K562 (cell line): Measurements from ENCODE around the gene CLIC1. TPM values are rescaled to one million over a fixed set of nuclear protein-coding genes. Genes with fewer than 3 reads are reported as not detected.

Experiments
- BMI1 ChIP-seq: fragments of 150-350 bp; IDR thresholded peaks from 2 replicates; pipeline ENCODE4 v1.6.1; 2014; ENCODE audit warnings: low read length
- BRD4 ChIP-seq: fragments of 200-600 bp; sonication (generic); IDR thresholded peaks from 2 replicates; pipeline ENCODE4 v1.6.1; 2017; ENCODE audit warnings: inconsistent platforms
- CC2D1A ChIP-seq: fragments of 450-650 bp; IDR thresholded peaks from 2 replicates; pipeline ENCODE4 v1.6.1; 2017; ENCODE audit warnings: mild to moderate bottlenecking
- CEBPB ChIP-seq: fragments of 450-650 bp; IDR thresholded peaks from 2 replicates; pipeline ENCODE4 v1.6.1; 2016; ENCODE audit warnings: missing genetic modification characterization, missing compliant biosample characterization
- CHD4 ChIP-seq: fragments of 200-600 bp; sonication (generic); IDR thresholded peaks from 3 replicates; pipeline ENCODE4 v1.6.1; 2012; ENCODE audit warnings: low read depth, mild to moderate bottlenecking, mixed read lengths, low read length, inconsistent platforms; ENCODE audit not compliant: insufficient read depth, insufficient replicate concordance, poor library complexity, severe bottlenecking
- CTBP1 ChIP-seq: fragments of 450-650 bp; IDR thresholded peaks from 2 replicates; pipeline ENCODE4 v1.6.1; 2016; ENCODE audit warnings: borderline replicate concordance
- CTCFL ChIP-seq: IDR thresholded peaks from 2 replicates; pipeline ENCODE4 v1.6.1; 2011; ENCODE audit warnings: borderline replicate concordance, low read depth, mild to moderate bottlenecking, moderate library complexity, low read length; ENCODE audit not compliant: insufficient read depth, poor library complexity, severe bottlenecking
- ETS1 ChIP-seq: conservative IDR thresholded peaks from 2 replicates; pipeline ENCODE4 v1.6.1; 2011; ENCODE audit warnings: low read depth, mild to moderate bottlenecking, low read length; ENCODE audit not compliant: control insufficient read depth
- ETV6 ChIP-seq, 3 experiments: fragments of 150-350 bp in 1 of 3; sonication (generic) in 1 of 3; formaldehyde crosslinking in 1 of 3; IDR thresholded peaks; 2 replicates each; pipeline versions ENCODE4 v1.6.1 to v1.8.0; 2014 to 2022; ENCODE audit warnings: borderline replicate concordance in 2 of 3, low read depth in 2 of 3, antibody characterized with exemption in 1 of 3, low read length in 1 of 3, mild to moderate bottlenecking in 1 of 3, missing genetic modification reagents in 1 of 3
- KLF1 ChIP-seq: fragments of 450-650 bp; IDR thresholded peaks from 2 replicates; pipeline ENCODE4 v1.6.1; 2016; ENCODE audit warnings: missing genetic modification characterization, missing compliant biosample characterization
- MAFG ChIP-seq: fragments of 450-650 bp; conservative IDR thresholded peaks from 2 replicates; pipeline ENCODE4 v1.6.1; 2016; ENCODE audit warnings: missing genetic modification characterization, missing compliant biosample characterization
- PTRF ChIP-seq: fragments of 450-650 bp; IDR thresholded peaks from 2 replicates; pipeline ENCODE4 v1.6.1; 2016; ENCODE audit warnings: mild to moderate bottlenecking, missing genetic modification characterization, missing compliant biosample characterization
- RFX5 ChIP-seq: IDR thresholded peaks from 2 replicates; pipeline ENCODE4 v1.6.1; 2011; ENCODE audit warnings: low read depth, mild to moderate bottlenecking, improper control_type of control experiment, low read length
- SAFB2 ChIP-seq: fragments of 200-400 bp; formaldehyde crosslinking; IDR thresholded peaks from 2 replicates; pipeline ENCODE4 v1.6.1; 2018; ENCODE audit warnings: borderline replicate concordance, low read length, low read depth, moderate library complexity; ENCODE audit not compliant: severe bottlenecking
- SOX6 ChIP-seq: fragments of 450-650 bp; IDR thresholded peaks from 2 replicates; pipeline ENCODE4 v1.6.1; 2014; ENCODE audit warnings: mild to moderate bottlenecking
- SREBF2 ChIP-seq: sonication (generic); formaldehyde crosslinking; IDR thresholded peaks from 2 replicates; pipeline ENCODE4 v1.4.0; 2020; ENCODE audit warnings: mild to moderate bottlenecking, missing genetic modification reagents
- ZNF134 ChIP-seq: fragments of 250-450 bp; sonication (Bioruptor Pico); conservative IDR thresholded peaks from 2 replicates; pipeline ENCODE4 v1.4.0; 2020
- polyA plus RNA-seq, 8 experiments: library from polyadenylated mRNA; depleted of rRNA in 4 of 8; stranded (reverse) in 5 of 8; unstranded in 3 of 8; fragments of >200 nt; fragmentation: Nextera tagmentation in 2 of 8; fragmentation: Illumina TruSeq in 1 of 8; extraction: Ambion mirVana in 2 of 8; extraction: Trizol in 1 of 8; gene quantifications; 2 replicates each; pipeline versions ENCODE4 v1.2.1 to v1.2.3, GENCODE V29; 2011 to 2014; ENCODE audit warnings: inconsistent platforms in 1 of 8, missing spikeins in 1 of 8
- total RNA-seq, 7 experiments: library from RNA; depleted of rRNA in 6 of 7; stranded (reverse); fragments of >200 nt in 6 of 7; fragmentation: Illumina TruSeq in 2 of 7; extraction: Trizol in 2 of 7; gene quantifications; 2 replicates each; pipeline versions ENCODE4 v1.2.1 to v1.2.3, GENCODE V29; 2011 to 2021; ENCODE audit warnings: low replicate concordance in 1 of 7
- TF ChIP-seq, protein P1 (sequence below): fragments of 250-450 bp; sonication (Bioruptor Pico); IDR thresholded peaks from 2 replicates; pipeline ENCODE4 v1.8.0; 2022; ENCODE audit warnings: moderate library complexity, mild to moderate bottlenecking, inconsistent platforms
- TF ChIP-seq, protein P2 (sequence below): fragments of 250-450 bp; sonication (Bioruptor Pico); IDR thresholded peaks from 2 replicates; pipeline ENCODE4 v1.6.1; 2021; ENCODE audit warnings: mild to moderate bottlenecking
- TF ChIP-seq, protein P3 (sequence below): fragments of 250-450 bp; sonication (Bioruptor Pico); IDR thresholded peaks from 2 replicates; pipeline ENCODE4 v1.5.0; 2021
- TF ChIP-seq, protein P4 (sequence below): fragments of 450-650 bp; formaldehyde crosslinking; IDR thresholded peaks from 2 replicates; pipeline ENCODE4 v1.4.0; 2022; ENCODE audit warnings: missing genetic modification characterization

The CLIC1 gene
- total and polyA plus RNA-seq, 9 of the 15 experiments (the other 6 are each of a cell fraction or from before 2014, with no cell fraction given) = 1,267 to 2,419 (median 1,808) TPM

DNA sequence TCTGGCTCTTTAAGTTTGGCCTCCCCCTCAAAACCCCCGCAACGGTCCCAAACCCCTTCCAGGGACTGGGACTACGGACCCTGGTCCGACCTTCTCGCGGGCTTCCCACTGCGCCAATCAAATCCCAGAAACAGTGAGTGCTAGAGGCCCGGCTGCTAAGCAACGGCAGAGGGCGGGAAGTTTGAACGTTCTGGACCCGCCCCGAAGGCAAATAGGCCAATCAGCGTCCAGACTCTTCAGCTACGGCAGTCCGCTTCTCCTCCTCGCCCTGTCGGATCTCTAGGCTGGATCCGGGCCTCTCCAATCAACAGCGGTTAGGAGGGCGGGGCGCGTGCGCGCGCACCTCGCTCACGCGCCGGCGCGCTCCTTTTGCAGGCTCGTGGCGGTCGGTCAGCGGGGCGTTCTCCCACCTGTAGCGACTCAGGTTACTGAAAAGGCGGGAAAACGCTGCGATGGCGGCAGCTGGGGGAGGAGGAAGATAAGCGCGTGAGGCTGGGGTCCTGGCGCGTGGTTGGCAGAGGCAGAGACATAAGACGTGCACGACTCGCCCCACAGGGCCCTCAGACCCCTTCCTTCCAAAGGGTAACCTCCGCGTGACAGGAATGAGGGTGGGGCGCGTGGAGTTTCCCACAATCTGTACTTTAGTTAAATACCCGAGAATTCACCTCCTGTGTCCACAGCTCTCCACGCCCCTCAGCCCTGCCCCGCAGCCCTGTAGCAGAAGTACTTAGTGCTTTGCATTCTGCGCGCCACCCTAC, 3.5 kb upstream of the CLIC1 start, which contains the start of gene MSH5 (continued):
- TF ChIP-seq, protein P1, sequence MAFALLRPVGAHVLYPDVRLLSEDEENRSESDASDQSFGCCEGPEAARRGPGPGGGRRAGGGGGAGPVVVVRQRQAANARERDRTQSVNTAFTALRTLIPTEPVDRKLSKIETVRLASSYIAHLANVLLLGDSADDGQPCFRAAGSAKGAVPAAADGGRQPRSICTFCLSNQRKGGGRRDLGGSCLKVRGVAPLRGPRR (CRISPR knock-in tag) = peak; percentile 88; the same call in 1 of the 2 replicates
- TF ChIP-seq, protein P2, sequence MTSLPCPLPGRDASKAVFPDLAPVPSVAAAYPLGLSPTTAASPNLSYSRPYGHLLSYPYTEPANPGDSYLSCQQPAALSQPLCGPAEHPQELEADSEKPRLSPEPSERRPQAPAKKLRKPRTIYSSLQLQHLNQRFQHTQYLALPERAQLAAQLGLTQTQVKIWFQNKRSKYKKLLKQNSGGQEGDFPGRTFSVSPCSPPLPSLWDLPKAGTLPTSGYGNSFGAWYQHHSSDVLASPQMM (CRISPR knock-in tag) = no peak
- no peak for TF ChIP-seq SOX6
- TF ChIP-seq, protein P3, sequence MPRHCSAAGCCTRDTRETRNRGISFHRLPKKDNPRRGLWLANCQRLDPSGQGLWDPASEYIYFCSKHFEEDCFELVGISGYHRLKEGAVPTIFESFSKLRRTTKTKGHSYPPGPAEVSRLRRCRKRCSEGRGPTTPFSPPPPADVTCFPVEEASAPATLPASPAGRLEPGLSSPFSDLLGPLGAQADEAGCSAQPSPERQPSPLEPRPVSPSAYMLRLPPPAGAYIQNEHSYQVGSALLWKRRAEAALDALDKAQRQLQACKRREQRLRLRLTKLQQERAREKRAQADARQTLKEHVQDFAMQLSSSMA (CRISPR knock-in tag) = peak; percentile 67
- TF ChIP-seq CHD4 = peak; percentile 18
- peak; percentile 91 for TF ChIP-seq BRD4
- peak; percentile 98 for TF ChIP-seq KLF1 (tag)
- TF ChIP-seq ETS1 = no peak
- TF ChIP-seq CTBP1 = no peak
- no peak for TF ChIP-seq BMI1
- TF ChIP-seq SREBF2 (CRISPR knock-in tag) = peak; percentile 91; the same call in 1 of the 2 replicates
- no peak for TF ChIP-seq CTCFL
- TF ChIP-seq ZNF134 (CRISPR knock-in tag) = 0 out of 2 replicates have a peak, but pooled peaks have one; percentile 13
- TF ChIP-seq ETV6 (IDR thresholded peaks at IDR 0.05; ENCODE audit: borderline replicate concordance in 1 of 2, low read depth in 2 of 2, low read length in 1 of 2) = 0 out of 4 replicates have a peak, but pooled peaks of 1 of the 2 experiments have one; percentile 52
- TF ChIP-seq ETV6 (CRISPR knock-in tag; IDR thresholded peaks at IDR 0.05; ENCODE audit: borderline replicate concordance) = peak; percentile 95; the same call in 1 of the 2 replicates
- no peak for TF ChIP-seq SAFB2
- no peak for TF ChIP-seq MAFG (tag)
- no peak for TF ChIP-seq CEBPB
- TF ChIP-seq PTRF (tag) = no peak
- TF ChIP-seq RFX5 = peak; percentile 59; the same call in 1 of the 2 replicates
- TF ChIP-seq, protein P4, sequence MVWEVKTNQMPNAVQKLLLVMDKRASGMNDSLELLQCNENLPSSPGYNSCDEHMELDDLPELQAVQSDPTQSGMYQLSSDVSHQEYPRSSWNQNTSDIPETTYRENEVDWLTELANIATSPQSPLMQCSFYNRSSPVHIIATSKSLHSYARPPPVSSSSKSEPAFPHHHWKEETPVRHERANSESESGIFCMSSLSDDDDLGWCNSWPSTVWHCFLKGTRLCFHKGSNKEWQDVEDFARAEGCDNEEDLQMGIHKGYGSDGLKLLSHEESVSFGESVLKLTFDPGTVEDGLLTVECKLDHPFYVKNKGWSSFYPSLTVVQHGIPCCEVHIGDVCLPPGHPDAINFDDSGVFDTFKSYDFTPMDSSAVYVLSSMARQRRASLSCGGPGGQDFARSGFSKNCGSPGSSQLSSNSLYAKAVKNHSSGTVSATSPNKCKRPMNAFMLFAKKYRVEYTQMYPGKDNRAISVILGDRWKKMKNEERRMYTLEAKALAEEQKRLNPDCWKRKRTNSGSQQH (CRISPR knock-in tag) = peak; percentile 78
- TF ChIP-seq CC2D1A = peak; percentile 61
